ENCODE measurements around the gene IFIT5.
"Not testable (repeated sequence)": the region's sequence is repeated elsewhere in the genome, so short reads cannot be mapped to it uniquely, and the experiment has no call there.

IFIT5 gene

DNA sequence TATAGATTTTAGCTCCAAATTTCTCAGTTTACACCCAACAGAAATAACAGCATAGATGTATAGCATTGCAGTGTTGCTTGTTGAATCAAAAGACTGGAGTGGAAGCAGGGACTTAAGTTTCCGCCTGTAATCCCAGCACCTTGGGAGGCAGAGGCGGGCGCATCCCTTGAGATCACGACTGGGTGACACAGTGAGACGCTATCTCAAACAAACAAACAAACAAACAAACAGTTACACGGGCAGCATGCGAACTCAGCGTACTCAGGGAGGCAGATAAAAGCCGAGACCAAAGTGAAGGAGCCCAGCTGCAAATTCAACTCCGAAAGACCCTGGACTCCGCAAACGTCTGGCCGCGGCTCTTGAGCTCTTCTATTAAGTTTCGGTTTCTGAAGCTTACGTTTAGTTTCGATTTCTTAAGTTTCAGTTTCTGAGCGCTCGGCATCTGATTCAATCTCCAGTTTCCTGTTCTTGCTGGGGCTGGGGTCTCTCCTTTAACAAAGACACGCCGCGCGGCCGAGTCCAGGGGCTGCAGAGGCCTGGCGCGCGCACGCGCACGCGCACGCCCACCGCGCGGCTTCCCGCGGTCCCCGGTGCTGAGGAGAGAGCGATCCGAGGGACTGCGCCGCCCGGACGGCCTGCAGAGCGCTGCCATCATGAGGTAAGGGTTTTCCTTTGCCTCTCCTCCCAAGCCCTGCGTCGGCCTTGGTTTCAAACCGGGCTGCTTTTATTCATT is at the start of gene IFIT5:
Gene IFIT5, plus strand, starts transcription at position 423 of the 733 bp plus-strand sequence. Its CDS starts 231 bp downstream, at position 654.
- peak; percentile 25 for DNase-seq

DNA sequence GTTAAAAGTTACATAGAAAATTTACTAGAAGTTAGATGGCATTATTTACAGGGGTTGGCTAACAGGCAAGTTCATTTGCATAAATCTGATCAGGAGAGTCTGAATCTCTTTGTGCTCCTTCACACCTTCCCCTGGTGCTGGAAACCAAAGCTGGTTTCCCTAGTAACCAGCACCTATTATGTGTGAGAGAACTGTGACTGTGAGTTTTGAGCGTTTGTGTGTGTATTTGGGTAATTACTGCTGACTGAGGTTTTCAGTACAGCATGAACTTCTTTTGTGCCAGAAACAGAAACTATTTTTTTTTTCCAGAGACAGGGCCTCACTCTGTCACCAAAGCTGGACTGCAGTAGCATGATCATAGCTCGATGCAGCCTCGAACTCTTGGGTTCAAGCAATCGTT is 46.8 kb upstream of the IFIT5 start:
- peak; percentile 73 for DNase-seq

DNA sequence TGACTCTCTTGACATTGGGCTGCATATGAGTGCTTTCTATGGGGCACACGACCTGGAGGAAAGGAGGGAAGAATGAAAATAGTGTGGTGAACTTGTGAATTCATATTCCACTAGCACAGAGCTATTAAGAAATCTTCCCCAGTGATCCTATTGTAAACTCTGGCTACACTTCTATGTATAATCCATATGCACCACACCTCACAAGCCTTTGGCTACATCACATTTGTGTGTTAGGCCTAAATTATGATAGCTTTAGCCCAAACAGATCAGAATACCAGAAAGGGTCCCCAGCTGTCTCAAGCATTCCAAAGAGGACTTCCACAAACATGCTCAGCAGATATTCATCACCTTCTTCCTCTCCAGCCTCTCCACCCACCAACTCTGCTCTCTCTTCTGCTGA is 46.2 kb upstream of the IFIT5 start:
- no peak for DNase-seq

DNA sequence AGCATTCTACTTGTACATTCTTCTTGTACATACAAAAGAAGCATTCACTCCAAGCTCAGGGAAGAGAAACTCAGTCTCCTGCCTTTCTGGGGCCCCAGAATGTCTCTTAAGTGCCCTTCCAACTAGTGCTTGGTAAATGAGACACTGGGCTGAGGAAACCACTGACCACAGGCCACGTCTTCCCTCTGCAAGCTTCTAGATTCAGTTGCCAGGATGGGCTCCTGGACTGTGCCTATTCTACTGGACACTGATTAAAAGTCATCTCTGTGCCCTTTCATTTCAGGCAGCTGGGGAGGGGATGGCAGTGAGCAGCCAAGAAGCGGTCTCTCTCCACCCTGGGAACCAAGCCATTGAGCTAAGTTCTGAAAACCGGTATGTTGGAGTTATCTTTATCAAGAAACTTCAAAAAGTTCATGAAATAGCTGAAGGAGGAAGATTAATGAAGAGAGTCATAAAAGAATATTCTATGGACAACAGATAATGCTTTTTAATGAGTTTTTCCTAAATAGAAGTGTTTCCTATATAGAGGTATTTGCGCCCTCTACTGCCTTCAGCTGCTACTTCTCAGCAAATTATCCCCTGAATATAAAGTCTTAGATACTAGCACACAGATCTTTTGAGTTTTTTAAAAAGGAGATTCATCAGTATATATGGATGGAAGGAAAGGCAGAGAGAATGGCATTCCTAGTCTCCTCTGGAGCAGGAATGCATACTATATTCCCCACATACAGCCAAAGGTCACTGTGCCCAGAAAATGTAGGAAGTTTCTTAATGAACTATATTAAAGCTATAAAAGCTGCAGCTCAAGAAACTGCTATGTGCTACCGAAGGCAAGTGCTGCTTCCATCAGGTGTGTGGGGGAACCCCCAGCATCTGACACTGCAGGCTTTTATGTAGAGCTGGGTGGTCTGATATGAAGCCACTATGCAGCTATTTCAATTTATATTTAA is 44.9 kb upstream of the IFIT5 start:
- DNase-seq, result no peak

- DNase-seq, result no peak
Measured at GRCh38 chr10:89371079-89371478, 43.3 kb upstream of the IFIT5 start.

GRCh38 chr10:89371987-89372386 is 42.4 kb upstream of the IFIT5 start:
- DNase-seq, result no peak

GRCh38 chr10:89373916-89374711 is 40.3 kb upstream of the IFIT5 start:
- peak; percentile 59 for DNase-seq

DNA sequence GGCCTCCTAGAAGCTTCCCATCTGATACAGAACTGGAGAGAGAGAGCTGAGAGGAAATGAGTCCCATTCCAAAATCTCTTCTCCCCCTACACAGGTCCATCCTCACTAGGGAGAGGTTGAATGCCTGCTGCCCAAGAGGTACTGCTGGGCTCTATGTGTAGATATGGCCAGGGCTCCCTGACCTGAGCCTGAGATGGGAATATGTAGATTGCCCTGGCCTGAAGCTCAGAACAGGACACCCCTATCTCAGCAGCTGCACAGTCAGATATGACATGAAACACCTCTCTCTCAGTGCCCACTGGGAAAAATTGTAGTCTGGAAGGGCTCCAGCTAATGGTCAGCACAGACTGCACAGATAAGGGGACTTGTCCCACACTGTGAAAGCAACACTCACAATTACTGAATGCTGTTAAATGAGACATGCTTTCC is 39.6 kb upstream of the IFIT5 start:
- no peak for DNase-seq

DNA sequence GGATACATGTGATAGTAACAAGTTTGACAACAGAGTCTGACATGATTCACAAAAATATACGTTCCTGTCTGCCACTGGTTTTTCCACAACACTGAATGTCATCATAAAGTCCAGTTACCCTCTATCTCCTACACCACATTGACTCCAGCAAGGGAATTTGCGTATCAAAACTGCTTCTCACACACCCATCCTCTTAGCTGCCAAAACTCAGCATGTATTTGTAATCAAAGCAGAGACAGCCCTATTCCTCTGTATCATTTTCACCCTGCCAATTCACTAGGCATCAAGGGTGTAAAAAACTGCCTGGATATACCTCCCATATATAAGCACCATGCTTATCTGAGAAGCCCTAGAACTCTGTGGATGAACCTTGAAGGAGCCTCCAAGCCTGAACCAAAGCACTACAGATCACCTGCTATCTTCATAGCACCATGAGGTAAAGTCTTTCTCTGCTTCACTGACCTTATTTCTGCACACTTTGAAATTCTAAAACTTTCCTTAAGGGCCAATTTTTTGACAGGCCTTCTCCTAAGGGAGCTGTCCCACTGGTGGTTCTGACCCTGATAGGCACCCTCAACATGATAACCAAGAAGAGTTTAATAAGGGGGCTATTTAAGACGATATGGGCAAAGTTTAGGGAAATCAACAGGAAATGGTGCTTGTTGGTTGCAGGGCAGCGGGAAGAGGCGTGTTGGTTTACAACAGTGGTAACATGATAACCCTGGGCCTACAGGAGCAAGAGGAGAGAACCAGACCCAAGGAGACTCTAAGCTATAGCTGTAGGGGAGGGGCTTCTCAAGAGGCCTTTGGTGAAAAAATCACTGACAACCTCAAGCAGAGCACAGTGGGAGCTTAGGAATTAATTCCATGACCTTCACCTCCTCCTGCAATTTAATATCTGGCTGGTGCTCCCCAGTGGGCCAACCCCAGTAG is 36.4 kb upstream of the IFIT5 start, which contains the start of gene IFIT1B:
Gene IFIT1B, plus strand, starts transcription at position 352 of the 933 bp plus-strand sequence. Its CDS starts 80 bp downstream, at position 432.
- no peak for DNase-seq

- no peak for DNase-seq
Measured at GRCh38 chr10:89379103-89379502, 35.3 kb upstream of the IFIT5 start.

DNA sequence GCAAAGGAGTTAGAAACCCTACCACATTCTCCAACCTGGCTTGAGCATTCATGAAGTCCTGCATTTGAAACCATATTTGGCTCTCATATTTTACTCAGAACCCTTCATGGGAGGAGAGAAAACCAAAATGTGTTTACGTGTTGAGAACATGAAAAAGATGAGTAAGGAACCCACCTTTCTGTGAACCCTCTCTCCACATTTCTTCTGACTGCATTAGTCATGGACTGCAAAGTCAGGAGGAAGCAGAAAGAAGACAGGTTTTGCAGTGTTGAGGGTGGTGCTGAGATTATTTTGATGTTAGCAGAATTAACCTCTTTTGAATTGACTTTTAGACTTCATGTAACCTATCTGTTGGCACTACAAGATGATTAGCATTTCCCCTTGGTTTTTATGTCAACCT is 31.6 kb upstream of the IFIT5 start:
- DNase-seq, result no peak

DNA sequence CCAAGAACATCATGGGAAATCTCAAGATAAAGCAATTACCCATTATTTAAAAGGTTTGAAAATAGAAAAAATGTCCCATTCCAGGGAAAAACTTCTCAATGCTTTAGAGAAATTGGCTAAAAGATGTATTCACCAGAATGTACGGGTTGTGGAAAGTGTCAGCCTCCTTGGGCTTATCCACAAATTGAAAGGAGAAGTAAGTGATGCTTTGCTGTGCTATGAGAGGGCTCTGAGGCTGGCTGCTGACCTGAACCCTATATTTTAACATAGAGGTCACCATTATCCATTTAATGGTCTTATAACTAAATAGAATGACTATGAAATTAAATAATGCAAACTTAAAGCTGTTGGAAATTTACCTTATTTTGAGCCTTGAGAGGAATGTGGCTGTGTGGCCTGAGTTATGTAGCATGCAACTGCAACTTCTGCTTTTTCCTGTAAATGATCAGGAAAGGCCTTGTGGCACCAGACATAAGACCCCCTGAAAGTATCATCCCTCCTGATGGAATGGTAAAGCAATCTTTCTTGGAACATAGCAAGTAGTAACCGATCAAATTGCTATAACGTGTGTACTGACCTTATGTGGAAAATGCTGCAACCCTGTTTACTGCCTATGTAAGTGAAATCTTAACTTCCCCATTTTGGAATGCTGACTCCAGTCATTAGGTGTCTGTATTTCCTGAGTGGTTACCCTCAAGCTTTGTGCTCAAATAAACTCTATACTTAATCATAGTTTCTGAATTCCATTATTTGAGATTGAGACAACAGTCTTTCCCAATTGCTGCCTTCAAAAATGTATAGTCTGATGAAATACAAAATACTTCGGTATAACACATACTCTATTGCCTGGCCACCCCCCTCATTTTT is 29.7 kb upstream of the IFIT5 start:
- no peak for DNase-seq

GRCh38 chr10:89388806-89389205 is 25.6 kb upstream of the IFIT5 start:
- no peak for DNase-seq

DNA sequence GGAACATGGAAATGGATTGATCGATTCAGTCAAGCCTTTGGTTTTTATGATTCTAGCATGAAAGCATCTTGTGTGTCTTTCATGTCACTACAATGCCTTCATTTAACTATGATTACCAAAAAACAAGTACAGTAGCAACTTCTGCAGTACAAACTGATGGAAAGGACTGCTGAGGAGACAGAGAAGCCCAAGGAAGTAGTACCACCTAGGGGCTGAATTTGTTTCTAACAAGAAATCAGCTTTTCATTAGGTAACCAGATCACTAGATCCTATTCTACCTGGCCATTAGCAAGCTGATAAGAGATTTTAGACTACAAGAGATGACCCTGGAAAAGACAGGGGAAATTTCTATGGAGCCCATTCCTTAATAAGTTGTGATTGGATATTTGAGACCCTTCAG is 25.1 kb upstream of the IFIT5 start:
- DNase-seq, result no peak

GRCh38 chr10:89390476-89391225 is 23.7 kb upstream of the IFIT5 start:
- DNase-seq, result no peak

GRCh38 chr10:89391226-89391576 is 23.2 kb upstream of the IFIT5 start:
- DNase-seq, result not testable (repeated sequence)

DNA sequence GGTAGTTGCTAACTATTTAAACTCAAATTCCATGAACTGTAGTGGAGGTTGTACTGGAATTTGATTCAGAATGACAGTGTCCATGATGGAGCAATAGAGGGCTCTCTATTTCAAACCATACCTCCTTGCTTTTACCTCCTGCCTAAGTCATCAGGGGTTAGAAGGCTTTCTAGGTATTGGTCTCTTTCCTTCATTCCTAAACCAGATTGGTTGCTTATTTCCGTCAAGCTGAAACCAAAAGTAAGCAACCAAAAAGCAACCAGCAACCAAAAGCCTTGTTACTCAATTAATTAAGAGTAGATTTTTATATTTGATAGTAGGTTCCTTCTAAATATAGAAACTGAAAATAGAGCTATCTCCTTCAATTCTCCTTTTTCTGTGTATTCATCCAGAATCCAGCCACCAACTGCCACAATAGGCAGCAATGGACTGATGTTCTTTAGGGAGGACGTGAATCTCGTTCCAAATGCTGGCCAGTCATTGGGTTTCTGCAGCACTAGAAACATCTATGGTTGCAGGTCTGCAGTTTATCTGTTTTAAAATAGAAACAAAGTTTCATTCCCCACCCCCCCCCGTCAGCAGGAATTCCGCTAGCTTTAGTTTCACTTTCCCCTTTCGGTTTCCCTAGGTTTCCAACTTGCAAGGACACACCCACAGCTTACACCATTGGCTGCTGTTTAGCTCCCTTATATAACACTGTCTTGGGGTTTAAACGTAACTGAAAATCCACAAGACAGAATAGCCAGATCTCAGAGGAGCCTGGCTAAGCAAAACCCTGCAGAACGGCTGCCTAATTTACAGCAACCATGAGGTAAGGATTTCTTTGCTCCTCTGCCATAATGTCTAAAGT is 22.2 kb upstream of the IFIT5 start, which contains the start of gene IFIT1:
Gene IFIT1, plus strand, starts transcription at position 717 of the 850 bp plus-strand sequence. Its CDS starts 90 bp downstream, at position 807.
- DNase-seq, result peak; percentile 36

GRCh38 chr10:89392974-89393373 is 21.4 kb upstream of the IFIT5 start:
- no peak for DNase-seq

DNA sequence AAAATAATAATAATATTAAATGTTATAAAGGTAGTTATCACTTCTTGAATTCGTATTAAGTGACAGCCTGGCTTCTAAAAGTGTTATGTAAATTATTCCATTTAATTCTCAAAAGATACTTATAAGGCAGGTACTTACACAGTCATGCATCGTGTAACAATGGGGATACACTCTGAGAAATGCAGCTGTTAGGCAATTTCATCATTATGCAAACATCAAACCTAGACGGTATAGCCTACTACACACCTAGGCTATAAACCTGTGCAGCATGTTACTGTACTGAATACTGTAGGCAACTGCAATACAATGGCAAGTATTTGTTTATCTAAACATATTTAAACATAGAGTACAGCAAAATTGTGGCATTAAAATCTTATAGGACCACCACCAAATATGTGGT is 20.5 kb upstream of the IFIT5 start:
- DNase-seq, result no peak
